NCI-H1436 treated with DMSO at 0.1 percent for 48 hours (cell line): ENCODE results near the gene TROAP.
"Not testable (repeated sequence)": the region's sequence is repeated elsewhere in the genome, so short reads cannot be mapped to it uniquely, and the experiment has no call there.

Source experiments
- DNase-seq: peaks from one replicate; lab custom pipeline; 2025; lab: John Stamatoyannopoulos, UW

The TROAP gene

GRCh38 chr12:49322708-49323523 is at the start of gene TROAP:
Gene TROAP, plus strand, starts transcription at chr12:49323255. Its CDS starts 354 bp downstream, at chr12:49323609.
- DNase-seq = peak; percentile 87

- no peak for DNase-seq
Observed at GRCh38 chr12:49273726-49274395, 49.2 kb upstream of the TROAP start.

GRCh38 chr12:49274396-49275069 is 48.5 kb upstream of the TROAP start:
- DNase-seq = no peak

- DNase-seq = no peak
Observed at GRCh38 chr12:49276304-49277290, 46.5 kb upstream of the TROAP start.

GRCh38 chr12:49277466-49277865 is 45.6 kb upstream of the TROAP start:
- no peak for DNase-seq

- DNase-seq = no peak
Observed at GRCh38 chr12:49279706-49280159, 43.3 kb upstream of the TROAP start.

- not testable (repeated sequence) for DNase-seq
Observed at GRCh38 chr12:49280545-49280944, 42.5 kb upstream of the TROAP start.

GRCh38 chr12:49282302-49282701 is 40.8 kb upstream of the TROAP start:
- DNase-seq = no peak

- DNase-seq = not testable (repeated sequence)
Observed at GRCh38 chr12:49282740-49283375, 40.2 kb upstream of the TROAP start.

- no peak for DNase-seq
Observed at GRCh38 chr12:49283541-49284429, 39.3 kb upstream of the TROAP start.

GRCh38 chr12:49284672-49285071 is 38.4 kb upstream of the TROAP start:
- no peak for DNase-seq

GRCh38 chr12:49287876-49288275 is 35.2 kb upstream of the TROAP start:
- no peak for DNase-seq

- DNase-seq = no peak
Observed at GRCh38 chr12:49288412-49288853, 34.6 kb upstream of the TROAP start.

GRCh38 chr12:49288922-49289555 is 34.0 kb upstream of the TROAP start:
- DNase-seq = no peak

- no peak for DNase-seq
Observed at GRCh38 chr12:49292729-49293055, 30.4 kb upstream of the TROAP start.

GRCh38 chr12:49293056-49293956 is 29.7 kb upstream of the TROAP start:
- DNase-seq = no peak

- no peak for DNase-seq
Observed at GRCh38 chr12:49294086-49294803, 28.8 kb upstream of the TROAP start.

- no peak for DNase-seq
Observed at GRCh38 chr12:49294804-49295081, 28.3 kb upstream of the TROAP start.
